GM21528 (cell line): ENCODE measurements around the gene G0S2.

Experiments
- ATAC-seq: cut with Tn5 transposase; IDR thresholded peaks from one replicate; pipeline ENCODE4 v1.9.1; 2021; ENCODE audit warnings: mild to moderate bottlenecking, moderate library complexity; ENCODE audit not compliant: unreplicated experiment, low FRiP score

The G0S2 gene

DNA sequence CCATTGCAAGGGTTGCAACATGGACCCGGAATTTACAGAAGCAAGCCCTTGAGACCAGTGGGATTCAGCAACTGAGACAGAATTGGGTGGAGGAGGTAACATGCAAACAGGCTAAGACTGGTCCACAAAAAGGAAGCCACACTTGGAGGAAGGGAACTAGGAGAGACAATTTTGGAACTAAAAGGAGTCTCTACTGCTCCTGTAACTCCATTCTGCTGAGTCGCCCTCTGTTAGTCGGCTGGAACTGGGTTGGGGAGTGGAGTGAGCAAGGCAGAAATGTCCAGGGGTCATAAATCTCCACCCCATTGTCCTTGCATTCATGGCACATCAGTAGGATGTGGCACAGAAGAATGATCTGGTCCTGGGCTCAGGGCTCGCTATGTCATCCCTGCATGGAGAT, 28.1 kb upstream of the G0S2 start:
- no peak for ATAC-seq

DNA sequence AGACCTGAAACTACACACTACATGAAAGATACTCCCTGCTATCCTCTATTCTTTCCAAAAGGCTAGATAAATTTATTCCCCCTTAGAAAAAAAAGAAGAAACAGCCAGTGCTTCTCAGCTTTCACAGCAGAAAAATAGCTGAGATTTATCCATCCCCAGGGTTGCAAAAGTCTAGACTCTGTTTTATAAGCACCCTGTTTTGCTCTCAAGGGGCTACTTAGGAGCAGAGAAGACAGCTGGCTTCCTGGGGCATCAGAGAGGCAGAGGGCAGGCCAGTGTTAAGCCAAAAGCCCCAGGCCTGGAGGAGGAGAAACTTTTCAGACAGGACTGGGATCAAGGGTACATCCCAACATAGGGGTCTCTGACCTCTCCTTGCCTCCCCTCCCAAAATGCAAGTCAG, 26.9 kb upstream of the G0S2 start:
- no peak for ATAC-seq

DNA sequence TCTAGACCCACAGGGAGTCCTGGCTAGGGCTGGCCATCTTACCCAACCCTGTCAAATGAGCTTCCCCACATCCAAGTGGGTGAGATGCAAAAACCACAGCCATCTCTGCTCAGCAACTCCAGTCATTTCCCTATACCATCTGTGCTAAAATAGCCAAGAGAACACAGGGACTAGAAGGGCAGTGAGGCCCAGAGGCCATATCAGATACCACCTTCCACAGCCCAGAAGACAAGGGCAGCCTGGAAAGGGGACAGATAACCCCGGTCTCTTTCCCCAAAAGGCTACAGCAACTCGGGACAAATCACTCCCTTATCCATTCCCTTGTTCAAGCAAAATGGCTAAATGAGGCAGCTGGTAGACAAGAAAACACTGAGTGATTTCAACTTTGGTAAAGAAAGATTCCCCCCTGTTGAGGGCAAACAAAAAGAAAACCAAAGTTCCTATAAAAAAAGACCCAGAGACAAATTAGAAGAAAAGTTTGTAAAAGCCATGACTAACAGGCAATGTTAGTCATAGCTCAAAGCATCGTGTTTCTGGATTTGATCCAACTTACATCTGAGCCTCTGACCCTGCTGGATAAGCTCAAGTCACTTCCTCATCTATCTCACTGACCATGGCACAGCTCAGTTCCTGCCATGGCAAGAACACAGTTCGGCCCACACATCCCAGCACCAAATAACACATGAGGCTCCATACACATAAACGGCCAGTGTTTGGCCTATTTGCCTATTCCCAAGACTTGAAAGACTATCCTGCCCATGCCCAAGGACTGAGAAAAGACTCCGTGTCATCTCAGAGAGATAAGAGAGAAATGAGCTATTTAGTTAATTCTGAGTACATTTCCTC, 26.1 kb upstream of the G0S2 start:
- no peak for ATAC-seq

DNA sequence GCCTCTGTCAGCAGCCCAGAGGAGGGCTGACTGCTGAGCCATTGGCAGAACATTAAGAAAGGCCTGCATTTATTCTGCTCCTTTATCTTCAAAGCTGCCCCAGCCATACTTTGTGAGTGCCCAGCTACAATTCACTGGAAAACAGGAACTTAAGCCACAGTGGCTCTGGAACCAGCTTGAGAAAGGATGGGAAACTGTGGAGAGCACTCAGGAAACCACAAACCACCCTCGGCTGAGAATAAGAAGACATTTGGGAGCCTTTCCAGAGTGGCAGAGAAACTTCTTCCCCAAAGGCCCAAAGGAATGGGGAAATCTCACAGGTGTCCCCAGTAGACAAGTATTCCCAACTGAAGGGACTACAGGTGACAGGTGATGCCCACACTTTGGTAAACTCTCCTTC, 24.8 kb upstream of the G0S2 start:
- no peak for ATAC-seq

DNA sequence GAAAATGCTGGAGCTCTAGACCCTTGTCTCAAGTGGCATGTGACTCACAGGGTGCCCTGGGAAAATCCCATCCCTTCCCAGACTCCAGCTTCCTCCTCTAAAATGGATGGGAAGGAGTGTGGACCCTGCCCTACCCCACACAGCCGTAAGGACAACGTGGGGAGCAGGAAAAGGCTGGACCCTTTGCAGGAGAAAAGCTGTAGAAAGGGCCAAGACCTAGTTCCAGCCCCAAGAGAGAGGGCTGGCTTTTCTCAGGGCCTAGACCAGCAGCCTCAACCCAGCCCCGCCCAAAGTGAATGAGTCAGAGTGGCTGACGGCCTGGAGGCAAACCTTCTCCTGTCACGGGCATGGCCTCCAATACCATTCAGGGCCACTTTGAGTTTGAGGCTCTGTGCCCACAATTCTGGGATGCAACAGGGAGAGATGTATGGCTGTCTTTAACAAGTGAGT, 24.0 kb upstream of the G0S2 start:
- ATAC-seq: peak; percentile 48

DNA sequence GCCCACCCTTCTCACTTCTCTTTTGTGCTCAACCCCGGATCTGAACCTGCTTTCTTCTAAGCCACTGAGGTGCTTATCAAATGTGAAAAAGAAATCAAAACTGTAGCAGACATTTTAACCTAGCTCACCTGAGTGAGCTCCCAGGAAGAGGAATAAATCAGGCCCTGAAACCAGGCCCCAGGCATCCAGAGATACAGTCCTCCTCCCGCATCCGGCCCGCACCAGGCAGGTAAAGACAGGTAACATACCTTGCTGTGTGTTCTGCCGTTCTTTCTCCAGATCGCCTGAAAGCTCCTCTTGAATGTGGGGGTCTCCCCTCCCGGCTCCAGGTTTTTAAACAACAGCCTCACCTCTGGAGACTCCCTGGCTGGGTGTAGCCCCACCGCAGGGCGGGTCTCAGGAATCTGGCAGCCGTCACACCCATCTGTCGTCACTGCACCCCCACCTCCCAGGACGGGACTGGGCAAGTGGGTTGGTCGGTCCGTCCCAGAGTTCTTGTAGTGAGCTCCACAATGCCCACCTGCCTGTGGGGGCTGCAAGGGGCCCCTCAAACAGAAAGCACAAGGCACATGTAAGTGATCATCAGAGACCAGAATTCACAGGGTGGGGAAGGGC, 23.0 kb upstream of the G0S2 start, which contains the start of gene LAMB3:
Gene LAMB3, minus strand, starts transcription at position 305 of the 615 bp plus-strand sequence. CDS start 1,481 bp downstream, outside the sequence.
- no peak for ATAC-seq

DNA sequence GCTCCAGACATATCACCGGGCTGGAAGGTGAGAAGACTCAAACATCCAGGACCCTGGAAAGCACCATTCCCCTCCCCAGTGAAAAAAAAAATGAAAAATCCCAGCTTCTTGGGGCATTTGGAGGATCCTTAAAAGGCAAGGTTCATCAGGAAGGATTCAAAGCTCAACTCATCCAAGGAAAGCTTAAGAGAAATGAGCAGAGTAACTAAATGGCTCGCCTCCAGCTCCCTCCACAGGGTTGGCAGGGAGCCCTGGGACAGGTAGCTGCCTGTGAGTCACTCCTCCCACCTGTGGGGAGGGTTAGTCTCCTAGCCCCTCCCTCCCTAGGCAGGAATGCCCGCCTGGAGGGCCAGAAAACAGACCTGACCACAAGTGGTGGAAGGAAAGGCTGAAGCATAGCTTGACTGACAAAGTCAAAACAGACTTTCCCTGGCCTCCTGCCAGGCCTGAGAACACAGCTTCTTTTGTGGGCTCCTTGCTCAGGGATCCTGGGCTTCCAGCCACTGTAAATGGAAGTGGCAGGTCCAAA, 22.3 kb upstream of the G0S2 start:
- no peak for ATAC-seq

DNA sequence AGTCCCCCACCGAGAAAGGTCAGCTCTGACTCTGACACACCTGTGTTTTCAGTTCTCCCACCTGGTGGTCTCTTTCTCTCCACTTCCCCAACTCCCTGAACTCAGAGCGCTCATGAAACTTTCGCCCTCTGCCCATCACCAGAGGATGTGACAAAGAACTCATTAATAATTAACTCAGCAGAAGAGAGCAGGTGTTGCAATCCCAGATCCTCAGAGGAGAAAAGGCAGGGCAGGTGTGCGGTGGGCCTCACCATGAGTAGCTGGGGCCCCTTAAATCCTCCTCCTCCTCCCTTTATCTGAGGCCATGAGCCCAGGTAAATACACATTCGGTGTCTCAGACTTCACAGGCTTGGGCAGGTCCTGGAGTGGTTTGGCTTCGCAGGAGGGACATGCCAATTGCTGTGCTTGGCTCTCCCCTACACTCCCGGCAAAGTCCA, 21.3 kb upstream of the G0S2 start:
- no peak for ATAC-seq

DNA sequence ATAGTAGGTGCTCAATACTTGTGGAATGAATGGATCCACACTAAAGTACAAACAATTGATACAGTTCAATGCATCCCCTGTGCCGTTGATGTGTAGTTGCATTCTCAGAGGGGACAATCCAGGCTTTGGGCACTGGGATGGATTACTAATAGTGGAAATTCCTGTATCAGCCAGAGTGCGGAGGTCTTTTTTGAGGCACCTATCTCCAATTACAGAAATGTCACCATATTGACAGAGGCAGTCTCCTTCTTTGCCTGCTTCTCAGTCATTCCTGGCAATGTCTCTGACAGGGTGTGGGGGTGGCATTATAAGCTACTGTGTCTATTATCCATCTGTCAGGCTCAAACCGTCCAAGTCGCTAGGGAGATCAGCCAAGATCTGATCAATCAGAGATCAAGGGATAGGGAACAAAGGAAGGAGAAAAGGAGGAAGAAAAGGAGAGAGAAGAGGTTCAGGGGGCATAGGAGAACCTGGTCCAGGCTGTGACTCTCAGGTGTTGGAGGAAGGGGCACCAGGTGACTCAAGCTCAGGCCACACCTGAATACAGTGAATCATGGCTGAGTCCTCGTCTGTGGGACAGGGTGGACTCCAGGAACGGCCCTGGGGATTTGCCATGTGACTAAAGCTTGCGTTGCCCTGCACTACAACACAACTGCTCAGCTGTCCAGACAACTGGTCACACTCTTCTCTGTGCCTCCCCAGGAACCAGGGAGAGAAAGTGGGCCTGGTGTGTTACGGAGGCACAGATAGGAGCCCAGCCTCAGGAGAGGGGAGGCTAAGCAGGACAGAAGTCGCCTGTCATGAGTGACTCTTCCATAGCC, 19.6 kb upstream of the G0S2 start:
- ATAC-seq: no peak

DNA sequence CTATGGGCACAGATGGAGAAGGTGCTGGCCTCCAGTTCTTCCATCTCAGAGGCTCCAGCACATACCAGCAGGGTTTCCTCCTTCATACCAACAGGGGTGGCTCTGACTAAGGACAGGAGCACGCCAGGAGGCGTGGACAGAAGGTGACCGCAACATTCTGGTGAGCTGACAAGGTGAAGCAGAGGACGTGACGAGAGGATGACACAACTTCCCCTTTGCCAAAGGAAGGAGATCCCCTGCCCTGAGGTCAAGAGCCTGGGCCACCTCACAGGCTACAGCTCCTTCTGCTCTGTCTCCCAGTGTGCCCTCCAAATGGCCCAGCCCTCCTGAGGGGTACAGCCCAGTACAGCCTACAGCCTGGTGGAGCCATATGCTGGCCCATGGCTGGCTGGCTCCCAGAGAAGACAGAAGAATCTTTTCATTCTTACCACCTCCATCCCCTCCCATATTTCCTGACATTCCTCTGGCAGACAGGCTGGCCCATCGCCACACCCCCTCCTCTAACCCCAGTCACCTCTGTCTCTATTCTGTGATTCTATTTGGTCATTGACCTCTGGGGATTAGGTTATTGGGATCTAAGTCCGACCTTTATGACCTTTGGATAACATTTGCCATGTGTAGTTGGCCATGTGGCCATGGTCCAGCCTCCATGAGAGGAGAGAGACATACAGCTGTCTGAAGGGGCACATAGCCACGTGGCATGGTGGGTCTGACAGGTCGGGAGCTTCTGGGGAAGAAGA, 17.9 kb upstream of the G0S2 start:
- ATAC-seq: no peak

DNA sequence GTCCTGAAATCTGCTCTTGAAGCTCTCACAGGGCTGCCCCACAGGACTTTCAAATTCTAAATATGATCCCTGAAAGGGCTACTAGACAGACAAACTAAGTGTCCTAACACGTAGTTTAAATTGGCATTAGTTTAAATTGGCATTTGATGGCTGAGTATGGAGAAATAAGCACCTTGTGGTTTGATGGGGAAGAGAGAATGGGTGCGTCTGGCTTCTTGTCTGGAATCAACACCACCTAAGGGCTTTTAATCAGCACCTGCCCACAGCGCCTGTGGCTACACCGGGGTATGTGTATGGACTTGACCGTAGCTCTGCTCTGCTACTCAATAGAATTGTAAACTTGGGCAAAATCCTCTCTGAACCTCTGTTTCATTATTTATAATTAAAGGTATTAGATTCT, 17.3 kb upstream of the G0S2 start:
- no peak for ATAC-seq

DNA sequence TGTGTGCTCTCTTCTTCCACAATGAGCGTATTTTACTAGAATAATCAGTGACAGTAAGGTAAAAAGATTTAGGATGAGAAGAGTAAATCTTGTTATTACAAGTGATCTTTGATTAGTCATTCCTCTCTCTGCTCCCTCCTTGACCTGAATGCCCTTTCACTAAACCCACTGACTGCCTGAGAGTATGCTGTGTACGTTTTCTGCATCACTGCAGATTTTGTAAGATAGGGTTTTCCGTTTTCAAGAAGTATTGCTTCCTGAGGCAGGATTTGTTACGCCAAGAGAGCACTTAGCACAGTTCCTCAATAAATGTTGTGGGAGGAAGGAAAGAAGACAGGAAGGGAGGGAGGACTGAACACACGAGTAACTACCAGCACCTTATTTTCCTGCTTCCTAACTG, 15.3 kb upstream of the G0S2 start:
- peak; percentile 64 for ATAC-seq

DNA sequence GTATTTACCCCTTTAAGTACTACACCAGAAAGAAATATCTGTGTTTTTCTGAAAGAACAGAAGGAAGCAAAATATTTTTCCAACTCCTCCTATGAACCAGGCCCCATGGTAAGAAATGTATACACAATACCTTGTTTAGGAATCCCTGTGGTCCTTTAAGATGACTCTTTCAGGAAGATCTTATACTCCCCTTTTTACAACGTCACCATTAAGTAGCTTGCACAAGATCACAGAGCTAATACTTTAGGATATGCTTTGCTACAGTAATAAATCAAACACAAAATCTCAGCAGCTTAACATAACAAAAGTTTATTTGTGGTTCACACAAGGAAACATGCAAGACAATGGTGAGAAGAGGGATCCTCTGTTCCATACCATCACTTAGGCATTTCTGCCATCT, 14.1 kb upstream of the G0S2 start:
- ATAC-seq: no peak

DNA sequence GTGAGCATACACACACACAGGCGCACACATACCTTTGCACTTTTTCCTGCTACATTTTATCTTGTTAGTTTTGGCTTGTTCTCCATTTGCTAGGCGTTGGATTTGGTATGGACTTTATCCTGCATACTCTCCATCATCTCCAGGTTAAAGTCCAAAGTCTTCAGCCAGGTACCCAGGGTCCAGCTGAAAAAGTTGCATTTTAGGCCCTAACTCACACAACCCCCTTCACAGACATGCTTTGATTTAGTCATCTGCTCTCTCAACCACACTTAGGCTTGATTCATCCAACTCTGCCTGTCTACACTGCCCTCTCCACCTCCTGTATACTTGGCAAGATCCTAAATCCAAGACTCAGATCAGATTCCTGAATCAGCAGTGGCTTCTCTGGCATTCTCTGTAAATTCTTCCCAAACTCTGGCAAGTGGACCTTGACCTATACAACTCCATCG, 12.3 kb upstream of the G0S2 start:
- no peak for ATAC-seq

DNA sequence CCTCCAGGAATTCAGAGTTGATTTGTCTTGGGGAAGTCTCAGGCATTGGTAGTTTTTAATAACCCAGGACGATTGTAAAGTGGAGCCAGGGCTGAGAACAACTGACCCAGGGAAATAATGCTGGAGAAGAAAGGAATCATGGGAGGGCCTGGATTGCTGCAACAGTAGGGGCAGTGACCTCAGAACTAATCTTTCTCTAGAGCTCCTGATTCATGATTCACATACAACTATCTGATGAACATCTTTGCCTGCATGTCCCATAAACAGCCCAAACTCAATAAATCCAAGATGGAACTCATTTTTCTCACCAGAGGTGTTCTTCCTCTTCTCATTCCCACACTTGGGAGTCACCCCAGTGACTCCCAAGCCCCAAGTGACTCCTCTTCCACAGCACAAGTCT, 8.1 kb upstream of the G0S2 start:
- no peak for ATAC-seq

DNA sequence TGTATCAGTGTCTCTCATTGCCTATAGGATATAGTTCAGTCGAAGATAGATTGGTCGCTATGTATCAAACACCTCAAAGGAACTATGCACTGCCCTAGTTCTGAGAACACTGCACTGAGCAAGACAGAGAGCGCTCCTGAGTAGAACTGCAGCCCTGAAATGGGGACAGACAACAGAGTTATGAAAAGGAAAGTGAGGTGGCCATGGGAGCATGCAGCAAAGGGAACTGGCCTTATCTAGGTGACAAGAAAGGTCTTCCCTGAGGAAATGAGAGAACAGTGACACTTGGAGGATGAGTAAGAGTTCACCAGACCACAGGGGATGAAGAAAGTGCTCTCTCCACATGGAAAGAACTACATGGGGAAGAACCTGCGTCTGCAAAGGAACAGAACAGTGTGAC, 7.5 kb upstream of the G0S2 start:
- ATAC-seq: no peak

DNA sequence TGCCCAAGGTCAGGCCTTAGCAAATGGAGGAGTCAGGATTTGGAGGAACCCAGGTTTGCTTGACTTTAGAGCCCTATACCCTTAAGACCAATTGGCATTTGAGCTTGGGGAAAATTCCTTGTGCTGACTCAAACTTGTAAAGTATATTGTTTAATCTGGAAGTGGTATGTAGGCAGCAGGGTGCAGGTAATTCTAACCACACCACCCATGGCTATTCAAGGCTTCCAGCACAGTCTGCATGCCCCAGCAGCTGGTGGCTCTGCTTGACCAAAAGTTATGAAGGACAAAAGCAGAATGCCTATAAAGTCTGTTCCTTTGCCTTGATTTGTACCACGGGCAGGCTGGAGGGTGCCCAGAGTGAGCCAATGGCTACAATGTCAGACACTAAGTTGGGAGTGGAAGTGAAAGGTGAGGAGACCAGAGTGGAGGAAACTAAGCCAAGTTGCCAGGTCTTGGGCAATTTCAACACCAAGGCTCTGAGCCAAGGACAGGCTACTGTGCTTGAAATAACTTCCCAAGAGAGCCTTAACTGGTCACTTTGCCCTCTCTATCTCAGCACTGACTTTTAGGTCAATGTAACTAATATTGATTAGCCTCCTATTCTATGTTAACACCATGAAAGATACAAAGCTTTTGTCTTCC, 4.7 kb upstream of the G0S2 start:
- no peak for ATAC-seq

DNA sequence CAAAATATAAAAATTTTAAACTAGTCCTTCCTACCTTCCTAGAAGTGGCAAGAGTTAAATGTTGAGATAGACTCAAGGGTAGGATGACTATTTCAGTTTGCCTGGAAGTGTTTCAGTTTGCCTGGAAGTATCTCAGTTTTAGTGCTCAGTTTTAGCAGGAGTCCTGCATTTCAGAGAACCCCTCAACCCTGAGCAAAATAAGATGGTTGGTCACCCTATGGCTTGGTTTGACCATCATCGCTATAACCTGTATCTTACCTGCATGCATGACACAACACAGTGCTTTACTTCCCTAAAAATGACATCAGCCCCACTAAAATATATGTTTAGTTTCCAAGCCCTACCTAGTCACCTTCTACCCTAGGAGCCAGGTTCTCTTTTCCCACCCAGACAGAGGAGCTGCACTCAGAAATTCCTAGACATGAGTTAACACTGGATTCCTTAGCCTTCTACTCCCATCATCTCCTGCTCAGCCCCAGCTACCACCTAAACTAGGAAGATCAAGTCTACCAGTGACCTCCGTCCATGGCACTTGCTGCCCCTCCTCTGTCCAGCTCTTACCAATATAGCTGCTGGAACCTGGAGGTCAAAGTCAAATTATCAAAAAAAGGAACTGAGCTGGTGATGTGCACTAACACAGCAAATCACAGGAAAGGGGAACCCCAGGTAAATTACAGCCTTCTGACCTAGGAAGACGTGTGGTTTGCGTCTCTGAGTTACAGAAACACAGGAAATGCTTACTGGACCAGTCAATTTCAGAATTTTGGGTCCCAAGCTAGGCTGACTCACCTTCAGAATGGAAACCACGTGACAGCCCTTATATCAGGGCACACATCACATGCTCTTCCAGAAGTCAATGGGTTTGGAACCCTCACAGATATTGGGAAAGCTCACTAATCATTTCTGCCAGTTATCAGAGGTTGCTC, 2.2 kb upstream of the G0S2 start:
- ATAC-seq: peak; percentile 88
